Peyer's patch (tissue), 4 donors: Measurements from ENCODE around the gene CLUH. TPM values are rescaled to one million over a fixed set of nuclear protein-coding genes. Genes with fewer than 3 reads are reported as not detected.
"Not testable (repeated sequence)": the region's sequence is repeated elsewhere in the genome, so short reads cannot be mapped to it uniquely, and the experiment has no call there.

Experiments
- DNase-seq, 3 donors: peaks; one replicate each; pipeline ENCODE4 v3.0.0-alpha.2; 2017 to 2019
- H3K27ac ChIP-seq, 4 donors: fragments of 200-600 bp; sonication (generic); one replicate each; pipeline ENCODE4 v1.5.1; 2016 to 2019
- H3K27me3 ChIP-seq, 2 donors: fragments of 200-600 bp; sonication (generic); one replicate each; pipeline ENCODE4 v1.5.1; 2019
- H3K36me3 ChIP-seq, 3 donors: fragments of 200-600 bp; sonication (generic); one replicate each; pipeline ENCODE4 v1.5.1; 2016 to 2019
- H3K4me1 ChIP-seq, 4 donors: fragments of 200-600 bp; sonication (generic); one replicate each; pipeline ENCODE4 v1.5.1; 2016 to 2019
- H3K4me3 ChIP-seq, 4 donors: fragments of 200-600 bp; sonication (generic); 1 replicate in 3 of 4; 2 replicates in 1 of 4; pipeline ENCODE4 v1.5.1; 2016 to 2019; ENCODE audit warnings: mild to moderate bottlenecking in 1 of 4
- H3K9me3 ChIP-seq, 4 donors: fragments of 200-600 bp; sonication (generic); one replicate each; pipeline ENCODE4 v1.5.1; 2016 to 2019; ENCODE audit warnings: mild to moderate bottlenecking in 1 of 4
- CTCF ChIP-seq, 6 experiments: fragments of 450-650 bp in 4 of 6; fragments of 200-600 bp in 2 of 6; sonication (generic) in 1 of 6; IDR thresholded peaks; one replicate each; pipeline ENCODE4 v1.5.1; 2017 to 2019; ENCODE audit warnings: antibody characterized with exemption in 6 of 6, mild to moderate bottlenecking in 3 of 6, moderate library complexity in 1 of 6
- POLR2A ChIP-seq, 2 donors: fragments of 450-650 bp; IDR thresholded peaks; one replicate each; pipeline ENCODE4 v1.5.1; 2017; ENCODE audit warnings: antibody characterized with exemption in 2 of 2, mild to moderate bottlenecking in 2 of 2, moderate library complexity in 2 of 2
- total RNA-seq, 4 donors: library from RNA; depleted of rRNA; stranded (reverse); fragments of >200 nt; gene quantifications; one replicate each; pipeline ENCODE4 v1.1.0, GENCODE V29; 2016

Gene CLUH
- total RNA-seq, 4 donors from 2014 or later = 127 to 323 (median 225) TPM

GRCh38 chr17:2672026-2672425, 39.5 kb downstream of the CLUH start:
- TF ChIP-seq POLR2A (IDR thresholded peaks at IDR 0.05) (no peak), CTCF (IDR thresholded peaks at IDR 0.05) (no peak)
- H3K27me3 ChIP-seq = no peaks in the 10 kb centered on the region
- H3K36me3 ChIP-seq = peaks cover 0 to 90% (median 0%) of the 10 kb centered on the region in 3 donors
- DNase-seq = no peak
- H3K27ac ChIP-seq = no peak overlapping the region
- H3K9me3 ChIP-seq = no peaks in the 10 kb centered on the region
- H3K4me1 ChIP-seq = no peaks in the 10 kb centered on the region
- no peak overlapping the region for H3K4me3 ChIP-seq

- not testable (repeated sequence) for DNase-seq, H3K27ac ChIP-seq, H3K4me3 ChIP-seq
Measured at GRCh38 chr17:2660410-2660809, 51.2 kb downstream of the CLUH start.

GRCh38 chr17:2659337-2659736, 52.2 kb downstream of the CLUH start:
- H3K27ac ChIP-seq, H3K27me3 ChIP-seq, DNase-seq, H3K4me3 ChIP-seq, H3K4me1 ChIP-seq, H3K9me3 ChIP-seq: not testable (repeated sequence)
- H3K36me3 ChIP-seq = peaks cover 0 to 11% (median 0%) of the 10 kb centered on the region in 3 donors

More at GRCh38 chr17:2660410-2660809, 51.2 kb downstream of the CLUH start:
- not testable (repeated sequence) for H3K27me3 ChIP-seq, H3K9me3 ChIP-seq, H3K4me1 ChIP-seq, H3K36me3 ChIP-seq

GRCh38 chr17:2656283-2656682, 55.3 kb downstream of the CLUH start:
- no peak for DNase-seq
- TF ChIP-seq CTCF (IDR thresholded peaks at IDR 0.05) (no peak), POLR2A (IDR thresholded peaks at IDR 0.05) (no peak)
- Histone ChIP-seq H3K27me3 (no peaks in the 10 kb centered on the region), H3K4me3 (no peak overlapping the region), H3K4me1 (no peaks in the 10 kb centered on the region), H3K36me3 (peaks cover 0 to 16% (median 0%) of the 10 kb centered on the region in 3 donors), H3K27ac (no peak overlapping the region), H3K9me3 (no peaks in the 10 kb centered on the region)

GRCh38 chr17:2655546-2655945, 56.0 kb downstream of the CLUH start:
- Histone ChIP-seq H3K27me3 (no peaks in the 10 kb centered on the region), H3K4me3 (no peak overlapping the region), H3K36me3 (peaks cover 0 to 16% (median 0%) of the 10 kb centered on the region in 3 donors), H3K9me3 (no peaks in the 10 kb centered on the region), H3K27ac (no peak overlapping the region), H3K4me1 (no peaks in the 10 kb centered on the region)
- no peak for DNase-seq
- no peak for TF ChIP-seq CTCF (IDR thresholded peaks at IDR 0.05)
- no peak for TF ChIP-seq POLR2A (IDR thresholded peaks at IDR 0.05)

- not testable (repeated sequence) for H3K27me3 ChIP-seq, H3K4me3 ChIP-seq, H3K27ac ChIP-seq, H3K4me1 ChIP-seq, H3K9me3 ChIP-seq, DNase-seq
- H3K36me3 ChIP-seq = peaks cover 0 to 16% (median 0%) of the 10 kb centered on the region in 3 donors
Measured at GRCh38 chr17:2652911-2653310, 58.7 kb downstream of the CLUH start.

GRCh38 chr17:2649191-2649590, 62.4 kb downstream of the CLUH start:
- Histone ChIP-seq H3K4me3 (no peak overlapping the region), H3K4me1 (no peaks in the 10 kb centered on the region), H3K9me3 (no peaks in the 10 kb centered on the region), H3K36me3 (peaks cover 0 to 19% (median 0%) of the 10 kb centered on the region in 3 donors), H3K27ac (no peak overlapping the region), H3K27me3 (no peaks in the 10 kb centered on the region)
- no peak for DNase-seq
- no peak for TF ChIP-seq POLR2A (IDR thresholded peaks at IDR 0.05)
- no peak for TF ChIP-seq CTCF (IDR thresholded peaks at IDR 0.05)
